ENCODE results near the gene TMEM202.

DNA sequence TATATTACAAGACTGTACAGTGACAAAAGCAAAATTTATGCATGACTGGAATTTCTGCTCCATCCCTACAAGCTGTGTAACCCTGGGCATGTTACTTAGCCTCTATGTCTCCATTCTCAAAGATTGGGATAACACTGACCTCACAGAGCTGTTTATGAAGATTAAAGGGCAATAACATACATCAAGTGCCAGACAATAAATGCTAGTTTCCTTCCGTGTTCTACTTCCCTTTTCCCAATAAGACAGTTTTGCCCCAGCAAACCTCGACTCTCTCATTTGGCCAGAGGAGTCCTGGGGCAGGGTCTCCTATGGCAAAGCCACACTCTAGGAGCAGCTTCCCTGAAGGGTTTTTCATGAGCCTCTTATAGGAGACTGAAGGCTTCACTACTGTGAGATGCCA is 29.8 kb upstream of the TMEM202 start:
- TF ChIP-seq, protein P1, sequence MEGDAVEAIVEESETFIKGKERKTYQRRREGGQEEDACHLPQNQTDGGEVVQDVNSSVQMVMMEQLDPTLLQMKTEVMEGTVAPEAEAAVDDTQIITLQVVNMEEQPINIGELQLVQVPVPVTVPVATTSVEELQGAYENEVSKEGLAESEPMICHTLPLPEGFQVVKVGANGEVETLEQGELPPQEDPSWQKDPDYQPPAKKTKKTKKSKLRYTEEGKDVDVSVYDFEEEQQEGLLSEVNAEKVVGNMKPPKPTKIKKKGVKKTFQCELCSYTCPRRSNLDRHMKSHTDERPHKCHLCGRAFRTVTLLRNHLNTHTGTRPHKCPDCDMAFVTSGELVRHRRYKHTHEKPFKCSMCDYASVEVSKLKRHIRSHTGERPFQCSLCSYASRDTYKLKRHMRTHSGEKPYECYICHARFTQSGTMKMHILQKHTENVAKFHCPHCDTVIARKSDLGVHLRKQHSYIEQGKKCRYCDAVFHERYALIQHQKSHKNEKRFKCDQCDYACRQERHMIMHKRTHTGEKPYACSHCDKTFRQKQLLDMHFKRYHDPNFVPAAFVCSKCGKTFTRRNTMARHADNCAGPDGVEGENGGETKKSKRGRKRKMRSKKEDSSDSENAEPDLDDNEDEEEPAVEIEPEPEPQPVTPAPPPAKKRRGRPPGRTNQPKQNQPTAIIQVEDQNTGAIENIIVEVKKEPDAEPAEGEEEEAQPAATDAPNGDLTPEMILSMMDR (IDR thresholded peaks at IDR 0.05): no peak
- TF ChIP-seq POLR2A (IDR thresholded peaks at IDR 0.05): no peak
